PFSK-1 (cell line): ENCODE measurements around the gene GALNTL6.

ENCODE experiments used
- FOXP2 ChIP-seq: optimal IDR thresholded peaks from 2 replicates; pipeline ENCODE3; 2011; ENCODE audit warnings: borderline replicate concordance, control low read depth, inconsistent platforms; ENCODE audit not compliant: insufficient read depth; ENCODE audit errors: extremely low read length, extremely low read depth
- POLR2AphosphoS5 ChIP-seq: IDR thresholded peaks from 2 replicates; pipeline ENCODE4 v1.6.1; 2012; ENCODE audit warnings: low read depth, mild to moderate bottlenecking, control low read depth, low read length, moderate library complexity
- SIN3A ChIP-seq: IDR thresholded peaks from 2 replicates; pipeline ENCODE4 v1.6.1; 2012; ENCODE audit warnings: mild to moderate bottlenecking, low read length, moderate library complexity, borderline replicate concordance; ENCODE audit not compliant: insufficient read depth
- TAF1 ChIP-seq: IDR thresholded peaks from 2 replicates; pipeline ENCODE4 v1.6.1; 2012; ENCODE audit warnings: low read length, control low read depth, borderline replicate concordance; ENCODE audit not compliant: insufficient read depth
- TF ChIP-seq, protein P1 (sequence below), 2 experiments: IDR thresholded peaks; 2 replicates each; pipeline versions ENCODE4 v1.6.1 to v1.8.0; 2011 to 2012; ENCODE audit warnings: low read depth in 2 of 2, low read length in 2 of 2, control low read depth in 1 of 2, inconsistent platforms in 1 of 2, mild to moderate bottlenecking in 1 of 2, moderate library complexity in 1 of 2; ENCODE audit not compliant: insufficient read depth in 1 of 2

The GALNTL6 gene

DNA sequence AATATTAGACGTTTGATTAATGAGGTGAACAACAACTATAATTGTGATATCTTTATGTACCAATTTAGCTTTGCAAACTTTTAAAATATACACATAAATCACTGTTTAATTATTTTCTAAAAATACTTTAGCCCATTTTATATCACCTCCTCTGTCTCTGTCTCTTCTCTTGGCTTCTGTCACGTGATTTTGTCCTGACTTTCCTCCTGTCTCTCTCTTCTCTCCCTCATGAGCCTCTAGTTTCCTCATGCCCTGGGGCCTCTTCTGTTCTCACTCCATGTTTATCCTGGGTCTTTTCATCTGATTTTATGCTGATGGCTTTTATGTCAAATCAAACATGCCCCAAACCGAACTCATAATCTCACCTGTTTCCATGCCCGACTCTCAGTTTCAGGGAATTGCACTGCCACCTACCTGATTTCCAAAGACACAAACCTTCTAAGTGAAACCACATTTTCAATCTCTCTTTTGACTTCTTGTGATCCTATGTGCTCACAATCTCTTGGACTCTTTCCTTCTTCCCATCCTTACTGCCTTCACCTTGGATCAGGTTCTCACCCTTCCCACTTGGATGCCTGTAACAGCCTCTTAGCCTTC, 1052.4 kb downstream of the GALNTL6 start:
- TF ChIP-seq FOXP2: no peak
- no peak for TF ChIP-seq TAF1
- TF ChIP-seq, protein P1, sequence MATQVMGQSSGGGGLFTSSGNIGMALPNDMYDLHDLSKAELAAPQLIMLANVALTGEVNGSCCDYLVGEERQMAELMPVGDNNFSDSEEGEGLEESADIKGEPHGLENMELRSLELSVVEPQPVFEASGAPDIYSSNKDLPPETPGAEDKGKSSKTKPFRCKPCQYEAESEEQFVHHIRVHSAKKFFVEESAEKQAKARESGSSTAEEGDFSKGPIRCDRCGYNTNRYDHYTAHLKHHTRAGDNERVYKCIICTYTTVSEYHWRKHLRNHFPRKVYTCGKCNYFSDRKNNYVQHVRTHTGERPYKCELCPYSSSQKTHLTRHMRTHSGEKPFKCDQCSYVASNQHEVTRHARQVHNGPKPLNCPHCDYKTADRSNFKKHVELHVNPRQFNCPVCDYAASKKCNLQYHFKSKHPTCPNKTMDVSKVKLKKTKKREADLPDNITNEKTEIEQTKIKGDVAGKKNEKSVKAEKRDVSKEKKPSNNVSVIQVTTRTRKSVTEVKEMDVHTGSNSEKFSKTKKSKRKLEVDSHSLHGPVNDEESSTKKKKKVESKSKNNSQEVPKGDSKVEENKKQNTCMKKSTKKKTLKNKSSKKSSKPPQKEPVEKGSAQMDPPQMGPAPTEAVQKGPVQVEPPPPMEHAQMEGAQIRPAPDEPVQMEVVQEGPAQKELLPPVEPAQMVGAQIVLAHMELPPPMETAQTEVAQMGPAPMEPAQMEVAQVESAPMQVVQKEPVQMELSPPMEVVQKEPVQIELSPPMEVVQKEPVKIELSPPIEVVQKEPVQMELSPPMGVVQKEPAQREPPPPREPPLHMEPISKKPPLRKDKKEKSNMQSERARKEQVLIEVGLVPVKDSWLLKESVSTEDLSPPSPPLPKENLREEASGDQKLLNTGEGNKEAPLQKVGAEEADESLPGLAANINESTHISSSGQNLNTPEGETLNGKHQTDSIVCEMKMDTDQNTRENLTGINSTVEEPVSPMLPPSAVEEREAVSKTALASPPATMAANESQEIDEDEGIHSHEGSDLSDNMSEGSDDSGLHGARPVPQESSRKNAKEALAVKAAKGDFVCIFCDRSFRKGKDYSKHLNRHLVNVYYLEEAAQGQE (IDR thresholded peaks at IDR 0.05; ENCODE audit: insufficient read depth in 1 of 2, low read depth in 2 of 2, low read length in 2 of 2): no peak
- TF ChIP-seq SIN3A: no peak
- no peak for TF ChIP-seq POLR2AphosphoS5

DNA sequence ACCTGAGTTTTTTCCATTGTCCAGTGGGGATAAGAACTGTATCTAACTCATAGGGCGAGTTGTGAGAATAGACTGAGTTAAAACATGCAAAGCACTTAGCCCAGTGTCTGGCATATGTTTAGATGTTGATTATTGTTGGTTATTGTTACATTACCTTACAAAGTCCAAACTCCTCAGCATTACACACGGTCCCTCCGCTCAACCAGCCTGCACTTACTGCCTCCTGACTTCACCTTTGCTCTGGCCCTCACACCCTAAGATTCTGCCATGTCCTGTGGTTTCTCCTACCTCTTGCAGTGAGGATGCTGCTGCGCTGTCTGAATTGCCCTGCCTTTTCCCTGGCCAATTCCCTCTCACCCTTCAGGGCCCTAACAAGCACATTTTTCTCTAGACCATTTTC, 1053.2 kb downstream of the GALNTL6 start:
- TF ChIP-seq SIN3A (no peak), TAF1 (no peak), FOXP2 (no peak), POLR2AphosphoS5 (no peak)
- TF ChIP-seq, protein P1 (IDR thresholded peaks at IDR 0.05; ENCODE audit: insufficient read depth in 1 of 2, low read depth in 2 of 2, low read length in 2 of 2): no peak

DNA sequence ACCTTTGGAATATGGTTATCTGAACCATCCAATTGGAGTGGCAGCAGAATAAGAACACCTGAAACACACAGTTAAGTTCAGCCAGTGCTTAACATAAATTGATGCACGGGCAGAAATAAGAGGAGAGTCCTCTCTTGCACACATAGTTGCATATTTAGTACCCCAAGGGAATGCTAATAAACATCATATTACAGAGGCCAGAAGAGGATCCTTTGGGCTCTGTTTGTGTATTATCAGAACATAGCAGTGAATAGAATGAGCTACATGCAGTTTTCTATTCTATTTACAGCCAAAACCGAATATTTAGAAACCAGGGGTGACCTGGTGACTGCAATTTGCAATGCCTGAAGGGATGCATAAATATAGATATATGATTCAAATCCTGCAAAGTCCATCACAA, 1054.6 kb downstream of the GALNTL6 start:
- no peak for TF ChIP-seq SIN3A
- TF ChIP-seq FOXP2: no peak
- TF ChIP-seq, protein P1 (IDR thresholded peaks at IDR 0.05; ENCODE audit: insufficient read depth in 1 of 2, low read depth in 2 of 2, low read length in 2 of 2): no peak
- no peak for TF ChIP-seq TAF1
- no peak for TF ChIP-seq POLR2AphosphoS5

DNA sequence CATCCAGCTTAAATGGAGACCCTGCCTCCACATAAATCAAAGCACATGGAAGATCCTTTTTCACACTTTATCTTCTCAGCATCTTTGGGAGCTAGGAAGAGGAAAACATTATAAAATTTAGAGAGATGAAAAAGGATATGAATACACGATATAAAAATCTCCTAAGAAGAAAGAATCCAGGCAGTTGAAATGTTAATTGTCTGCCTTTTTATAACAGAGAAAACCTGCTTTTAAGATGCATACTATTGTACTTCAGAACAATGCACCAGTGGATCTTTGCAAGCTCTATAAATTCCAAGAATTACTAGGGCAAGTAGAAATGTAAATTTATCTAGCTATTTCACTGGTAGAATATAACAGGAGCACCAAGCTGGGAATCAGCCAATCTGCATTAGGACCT, 1055.1 kb downstream of the GALNTL6 start:
- TF ChIP-seq, protein P1 (IDR thresholded peaks at IDR 0.05; ENCODE audit: insufficient read depth in 1 of 2, low read depth in 2 of 2, low read length in 2 of 2): no peak
- TF ChIP-seq TAF1 (no peak), POLR2AphosphoS5 (no peak), SIN3A (no peak), FOXP2 (no peak)
